GM19328 (cell line): ENCODE measurements around the gene CAMTA1.
"Not testable (repeated sequence)": the region's sequence is repeated elsewhere in the genome, so short reads cannot be mapped to it uniquely, and the experiment has no call there.

Experiments
- ATAC-seq: cut with Tn5 transposase; IDR thresholded peaks from one replicate; pipeline ENCODE4 v1.9.1; 2021; ENCODE audit warnings: mild to moderate bottlenecking, moderate library complexity; ENCODE audit not compliant: unreplicated experiment

CAMTA1 gene

DNA sequence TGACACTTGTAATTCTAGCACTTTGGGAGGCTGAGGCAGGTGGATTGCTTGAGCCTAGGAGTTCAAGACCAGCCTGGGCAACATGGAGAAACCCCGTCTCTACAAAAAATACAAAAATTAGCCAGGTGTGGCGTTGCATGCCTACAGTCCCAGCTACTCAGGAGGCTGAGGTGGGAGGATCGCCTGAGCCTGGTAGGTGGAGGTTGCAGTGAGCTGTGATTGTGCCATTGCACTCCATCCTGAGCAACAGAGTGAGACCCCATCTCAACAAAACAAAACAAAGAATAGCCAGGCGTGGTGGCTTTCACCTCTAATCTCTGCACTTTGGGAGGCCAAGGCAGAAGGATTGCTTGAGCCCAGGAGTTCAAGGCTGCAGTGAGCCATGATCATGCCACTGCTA lies 922.8 kb downstream of the CAMTA1 start:
- ATAC-seq = not testable (repeated sequence)

DNA sequence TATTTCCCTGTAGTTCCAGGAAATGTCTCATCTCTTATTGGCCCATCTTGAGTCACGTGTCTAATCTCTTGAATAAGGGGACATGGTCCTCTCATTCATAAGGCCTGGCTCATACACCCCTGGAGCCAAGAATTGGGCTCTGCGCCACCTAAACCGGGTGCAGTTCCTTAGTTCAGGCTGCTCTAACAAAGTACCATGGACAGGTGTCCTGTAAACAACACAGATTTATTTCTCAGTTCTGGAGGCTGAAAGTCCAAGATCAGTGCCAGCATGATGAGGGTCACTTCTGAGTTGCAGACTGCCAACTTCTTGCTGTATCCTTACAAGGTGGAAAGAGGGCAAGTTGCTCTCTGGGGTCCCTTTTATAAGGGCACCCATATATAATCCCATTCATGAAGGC lies 925.6 kb downstream of the CAMTA1 start:
- no peak for ATAC-seq

DNA sequence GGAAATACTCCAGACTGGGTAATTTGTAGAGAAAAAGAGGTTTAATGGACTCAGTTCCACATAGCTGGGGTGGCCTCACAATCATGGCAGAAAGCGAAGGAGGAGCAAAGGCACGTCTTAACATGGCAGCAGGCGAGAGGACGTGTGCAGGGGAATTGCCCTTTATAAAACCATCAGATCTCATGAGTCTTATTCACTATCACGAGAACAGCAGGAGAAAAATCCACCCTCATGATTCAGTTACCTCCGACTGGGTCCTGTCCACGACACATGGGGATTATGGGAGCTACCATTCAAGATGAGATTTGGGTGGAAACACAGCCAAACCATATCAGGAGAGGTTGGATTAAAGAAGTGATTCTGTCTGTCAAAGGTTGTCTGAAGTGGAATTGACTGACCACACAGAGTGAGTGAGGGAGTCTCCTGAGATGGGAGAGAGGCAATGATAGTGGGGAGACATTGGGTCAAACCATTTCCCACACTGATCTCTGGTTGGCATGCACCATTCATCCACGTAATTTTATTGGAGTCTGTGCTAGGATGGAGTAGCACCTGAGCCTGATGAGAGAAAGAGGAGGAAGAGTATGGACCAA lies 927.6 kb downstream of the CAMTA1 start:
- ATAC-seq = no peak

DNA sequence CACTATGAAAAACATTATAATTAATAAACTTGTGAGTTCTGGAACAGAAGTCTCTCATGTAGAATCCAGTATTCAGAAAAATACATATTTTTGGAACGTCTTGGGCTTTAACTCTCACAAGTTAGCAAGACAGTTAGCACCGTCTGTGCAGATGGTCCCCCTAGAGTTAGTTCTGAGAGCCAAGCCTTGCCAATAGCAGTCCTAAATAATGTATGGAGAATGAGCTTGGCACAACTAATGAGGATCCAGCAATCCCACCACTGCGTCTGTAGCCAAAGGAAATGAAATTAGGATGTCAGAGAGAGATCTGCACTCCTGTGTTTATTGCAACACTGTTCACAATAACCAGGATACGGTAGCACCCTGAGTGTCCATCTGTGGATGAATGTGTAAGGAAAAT lies 931.3 kb downstream of the CAMTA1 start:
- ATAC-seq = no peak

DNA sequence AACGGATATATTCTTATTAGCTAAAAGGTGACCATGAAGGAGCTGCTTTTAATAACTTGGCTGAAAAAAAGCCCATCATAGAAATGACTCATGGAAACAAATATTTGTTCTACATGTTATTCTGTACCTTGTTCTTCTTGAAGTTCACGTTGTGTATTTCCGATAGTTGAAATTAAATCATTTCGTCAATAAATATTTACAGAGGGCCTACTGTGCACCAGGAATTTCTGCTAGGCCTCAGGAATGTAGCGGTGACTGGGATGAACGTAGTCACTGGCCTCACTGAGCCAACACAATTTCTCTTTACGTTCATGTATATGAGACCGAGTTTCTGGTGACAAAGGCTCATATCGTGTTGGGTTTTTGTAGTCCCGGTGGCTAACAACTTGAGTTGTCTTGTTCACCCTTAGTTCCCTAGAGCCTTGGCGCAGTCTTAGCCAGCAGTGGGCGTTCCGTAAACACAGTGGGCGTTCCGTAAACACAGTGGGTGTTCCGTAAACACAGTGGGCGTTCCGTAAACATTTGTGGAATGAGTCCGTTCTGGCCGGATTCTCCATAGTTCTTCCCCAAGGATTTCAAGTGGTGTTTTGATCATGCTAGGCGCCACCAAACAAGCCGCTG lies 932.6 kb downstream of the CAMTA1 start:
- ATAC-seq = no peak

DNA sequence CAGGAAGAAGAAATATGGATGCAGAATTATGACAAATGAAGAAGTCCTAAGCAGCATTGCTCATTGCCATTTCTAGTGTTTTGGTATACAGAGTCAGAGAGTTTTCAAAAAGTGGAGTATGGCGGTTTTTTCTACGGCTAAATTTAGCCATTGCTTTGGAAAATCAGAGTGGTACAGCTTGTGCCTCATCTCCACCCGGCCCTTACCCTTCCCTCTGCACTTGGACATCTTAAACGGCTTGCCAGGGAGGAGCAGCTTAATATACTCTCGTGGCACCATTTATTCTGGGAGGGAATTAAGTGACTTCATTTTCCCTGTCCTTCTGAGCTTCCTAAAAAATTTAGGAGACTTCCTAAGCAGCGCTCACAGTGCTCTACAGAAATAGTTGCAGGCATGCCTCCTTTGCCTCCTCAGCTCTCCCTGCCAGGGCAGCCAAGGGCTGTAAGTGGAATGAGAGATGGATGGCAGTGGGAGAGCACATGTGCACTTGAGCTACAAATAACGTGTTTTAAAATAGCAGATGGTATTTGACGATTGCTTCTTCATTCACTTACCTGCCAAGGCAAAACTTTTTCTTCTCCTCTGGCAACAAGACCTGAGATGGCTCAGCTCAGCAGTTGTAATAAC lies 934.3 kb downstream of the CAMTA1 start:
- ATAC-seq = no peak

DNA sequence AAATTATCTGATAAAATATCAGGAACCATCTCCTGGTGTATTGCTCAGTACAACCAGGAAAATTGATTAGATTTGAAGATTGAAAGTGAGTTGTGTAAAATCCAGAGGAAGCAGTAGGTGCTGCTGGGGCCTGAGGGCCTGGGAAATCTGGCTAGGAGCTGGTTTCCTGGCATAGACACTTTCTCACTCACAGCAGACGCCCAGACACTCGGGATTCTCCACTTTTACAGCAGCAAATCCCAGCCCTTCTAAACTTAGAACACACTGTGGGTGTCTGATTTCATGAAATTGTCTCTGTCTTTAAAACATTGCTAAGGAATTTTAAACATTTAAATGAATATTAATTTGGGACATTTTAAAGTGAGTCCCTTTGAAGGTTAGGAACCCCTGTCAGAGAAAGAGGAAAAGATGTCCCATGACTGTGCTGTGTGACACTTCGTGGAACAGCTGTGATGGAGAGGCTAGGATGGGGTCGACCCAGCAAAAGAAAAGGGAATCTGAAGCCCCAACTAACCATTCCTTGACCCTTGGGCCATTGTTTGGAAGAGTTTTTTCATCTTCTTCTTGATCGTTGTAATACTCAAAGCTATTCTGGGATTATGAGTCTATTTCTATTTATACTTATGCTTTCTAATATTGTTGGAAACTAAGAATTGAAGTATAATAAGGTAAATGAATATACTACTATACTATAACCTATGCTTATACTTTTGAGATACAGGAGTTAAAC lies 936.9 kb downstream of the CAMTA1 start:
- no peak for ATAC-seq

DNA sequence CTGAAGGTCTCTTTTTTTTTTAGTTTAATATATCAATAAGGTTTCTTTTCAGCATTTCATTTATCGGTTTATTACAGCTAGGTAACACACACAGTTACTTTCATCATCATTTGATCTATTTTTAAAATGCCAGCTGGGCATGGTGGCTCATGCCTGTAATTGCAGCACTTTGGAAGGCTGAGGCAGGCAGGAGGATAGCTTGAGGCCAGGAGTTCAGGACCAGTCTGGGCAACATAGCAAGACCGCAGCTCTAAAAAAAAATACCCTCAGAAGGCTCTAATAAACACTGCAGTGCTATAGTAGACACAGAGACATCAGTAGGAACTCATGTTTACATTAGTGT lies 937.4 kb downstream of the CAMTA1 start:
- ATAC-seq = no peak

DNA sequence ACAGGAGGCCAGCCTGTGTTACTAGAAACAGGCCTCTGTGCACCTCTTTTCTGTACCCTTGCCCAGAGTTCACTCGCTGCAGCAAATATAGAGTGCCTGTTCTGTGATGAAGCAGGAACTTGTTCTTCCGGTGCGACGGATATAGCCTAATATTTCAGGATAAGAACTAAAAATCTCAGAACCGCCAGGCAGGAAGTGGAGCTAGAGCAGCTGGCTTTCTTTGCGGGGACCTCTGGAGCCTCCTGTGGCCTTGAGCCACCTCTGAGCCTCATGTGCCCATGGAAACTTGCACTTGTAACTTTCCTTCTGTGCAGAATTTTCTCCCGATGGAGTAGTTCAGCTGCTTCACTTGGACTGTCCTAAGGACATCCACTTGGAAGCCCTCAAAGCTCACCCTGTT lies 941.4 kb downstream of the CAMTA1 start:
- no peak for ATAC-seq

DNA sequence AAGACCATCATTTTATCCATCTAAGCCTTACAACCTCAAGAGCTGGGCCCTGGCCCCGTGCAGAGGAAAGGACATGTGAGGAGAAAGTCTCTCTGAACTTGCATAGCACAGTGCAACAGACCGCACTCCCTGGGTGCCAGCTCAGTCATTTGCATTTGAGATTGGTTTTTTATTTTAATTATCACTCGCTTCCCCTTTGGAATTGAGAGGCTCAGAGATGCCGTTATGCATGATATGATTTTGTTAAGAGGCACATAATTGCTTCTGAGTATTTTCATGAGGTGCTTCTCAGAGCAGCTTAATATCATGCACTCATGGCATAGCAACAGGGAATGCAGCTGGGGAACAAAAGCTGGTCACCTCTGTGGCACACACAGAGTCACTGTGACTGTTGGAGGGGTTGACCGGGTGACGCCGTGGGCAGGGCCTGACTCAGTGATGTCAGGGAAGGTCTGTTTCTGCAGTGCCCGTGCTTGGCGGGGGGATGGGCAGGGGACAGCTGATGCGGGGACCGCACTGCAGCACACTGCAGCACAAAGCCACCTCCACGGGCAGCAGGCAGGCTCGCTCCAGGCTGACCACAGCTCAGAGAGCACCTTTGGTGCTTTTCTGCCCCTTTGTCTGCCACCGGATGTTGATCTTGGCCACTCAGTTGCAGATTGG lies 942.7 kb downstream of the CAMTA1 start:
- ATAC-seq = no peak

DNA sequence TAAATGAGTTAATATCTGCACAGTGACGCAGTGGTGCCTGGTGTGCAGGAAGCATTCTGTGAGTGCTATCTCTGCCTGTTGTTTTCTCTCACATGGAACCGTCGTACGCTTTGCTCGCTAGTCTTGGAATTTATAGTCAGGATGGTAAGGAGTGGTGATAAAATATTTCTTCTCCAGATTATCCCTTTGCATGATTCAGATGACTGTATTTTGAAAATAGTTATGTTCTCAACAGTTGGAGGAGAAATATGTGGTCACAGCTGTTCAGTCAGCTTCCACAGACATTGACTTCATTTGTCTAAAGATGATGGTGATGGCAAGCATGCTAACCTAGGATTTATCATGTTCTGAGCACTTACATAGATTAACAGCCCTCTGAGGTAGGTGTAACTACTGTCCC lies 944.5 kb downstream of the CAMTA1 start:
- no peak for ATAC-seq

DNA sequence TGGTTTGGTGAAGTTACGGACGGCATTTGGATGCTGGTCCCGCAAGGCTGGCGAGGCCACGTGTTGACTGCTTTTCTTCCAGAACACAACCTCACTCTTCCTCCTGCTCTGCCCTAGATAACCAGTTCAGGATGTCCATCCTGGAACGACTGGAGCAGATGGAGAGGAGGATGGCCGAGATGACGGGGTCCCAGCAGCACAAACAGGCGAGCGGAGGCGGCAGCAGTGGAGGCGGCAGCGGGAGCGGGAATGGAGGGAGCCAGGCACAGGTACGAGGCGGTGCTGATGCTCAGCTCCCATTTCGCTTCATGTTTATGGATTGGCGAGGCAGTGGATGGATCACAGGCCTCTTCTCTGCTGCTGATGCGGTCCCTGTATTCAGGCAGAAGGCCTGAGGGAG lies 947.1 kb downstream of the CAMTA1 start:
- ATAC-seq = no peak

DNA sequence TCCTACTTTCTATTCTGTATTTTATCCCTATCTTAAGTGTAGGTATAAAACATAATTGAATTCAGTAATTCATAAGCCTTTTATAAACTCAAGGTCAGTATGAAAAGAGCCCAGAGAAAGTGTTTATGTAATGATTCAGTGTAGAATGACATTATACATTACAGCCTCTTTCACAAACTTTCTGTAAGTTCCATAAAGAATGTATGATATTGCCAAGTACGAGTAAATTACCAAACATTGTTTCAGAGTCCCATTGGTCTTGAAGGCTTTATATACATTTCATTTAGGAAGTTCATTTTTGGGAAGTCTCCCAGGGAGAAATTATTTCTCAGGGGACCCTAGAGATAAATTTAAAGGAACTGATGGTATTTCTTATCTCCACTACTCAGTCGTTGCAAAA lies 948.0 kb downstream of the CAMTA1 start:
- no peak for ATAC-seq

DNA sequence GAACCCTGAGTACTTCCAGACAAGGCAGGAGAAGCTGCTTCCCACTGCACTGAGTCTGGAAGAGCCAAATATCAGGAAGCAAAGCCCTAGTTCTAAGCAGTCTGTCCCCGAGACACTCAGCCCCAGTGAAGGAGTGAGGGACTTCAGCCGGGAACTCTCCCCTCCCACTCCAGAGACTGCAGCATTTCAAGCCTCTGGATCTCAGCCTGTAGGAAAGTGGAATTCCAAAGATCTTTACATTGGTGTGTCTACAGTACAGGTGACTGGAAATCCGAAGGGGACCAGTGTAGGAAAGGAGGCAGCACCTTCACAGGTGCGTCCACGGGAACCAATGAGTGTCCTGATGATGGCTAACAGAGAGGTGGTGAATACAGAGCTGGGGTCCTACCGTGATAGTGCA lies 952.8 kb downstream of the CAMTA1 start:
- ATAC-seq = no peak

DNA sequence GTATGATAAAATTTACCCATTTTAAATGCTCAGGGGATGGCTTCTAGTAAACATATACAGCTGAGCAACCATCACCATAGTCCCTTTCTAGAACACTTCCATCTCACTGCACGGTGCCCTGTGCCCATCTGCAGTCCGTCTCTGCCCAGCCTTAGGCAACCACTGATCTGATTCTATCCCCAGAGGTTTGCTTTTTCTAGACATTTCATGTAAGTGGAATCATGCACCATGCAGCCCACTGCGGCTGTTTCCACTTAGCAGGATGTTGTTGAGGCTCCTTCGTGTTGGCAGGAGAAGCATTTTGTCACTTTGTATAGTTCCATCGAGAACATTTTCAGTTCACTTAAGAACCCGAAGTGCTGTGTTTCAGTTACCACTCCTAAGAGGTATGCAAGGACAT lies 958.1 kb downstream of the CAMTA1 start:
- ATAC-seq = no peak

DNA sequence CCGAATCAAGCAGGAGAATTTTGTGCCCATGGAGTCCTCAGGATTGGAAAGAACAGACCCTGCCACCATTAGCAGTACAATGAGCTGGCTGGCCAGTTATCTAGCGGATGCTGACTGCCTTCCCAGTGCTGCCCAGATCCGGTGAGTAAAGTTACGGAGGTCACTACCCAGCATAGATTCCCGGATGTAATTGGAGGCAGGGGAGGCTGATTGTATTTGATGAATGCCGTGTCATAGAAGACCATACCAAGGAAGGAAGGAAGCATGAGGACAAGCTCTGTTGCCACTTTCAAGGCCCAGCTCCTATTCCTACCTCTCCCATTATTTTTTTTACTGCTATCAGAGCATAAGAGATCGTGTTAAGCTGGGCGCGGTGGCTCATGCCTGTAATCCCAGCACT lies 959.6 kb downstream of the CAMTA1 start:
- no peak for ATAC-seq

DNA sequence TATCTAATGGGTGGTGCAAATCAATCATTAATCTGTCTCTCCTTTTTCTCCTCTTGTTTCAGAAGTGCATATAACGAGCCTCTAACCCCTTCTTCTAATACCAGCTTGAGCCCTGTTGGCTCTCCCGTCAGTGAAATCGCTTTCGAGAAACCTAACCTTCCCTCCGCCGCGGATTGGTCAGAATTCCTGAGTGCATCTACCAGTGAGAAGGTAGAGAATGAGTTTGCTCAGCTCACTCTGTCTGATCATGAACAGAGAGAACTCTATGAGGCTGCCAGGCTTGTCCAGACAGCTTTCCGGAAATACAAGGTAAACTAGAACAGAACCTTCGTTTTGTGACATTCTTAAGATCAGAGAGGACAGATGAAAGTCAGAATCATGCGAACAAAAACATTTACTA lies 960.5 kb downstream of the CAMTA1 start:
- no peak for ATAC-seq

DNA sequence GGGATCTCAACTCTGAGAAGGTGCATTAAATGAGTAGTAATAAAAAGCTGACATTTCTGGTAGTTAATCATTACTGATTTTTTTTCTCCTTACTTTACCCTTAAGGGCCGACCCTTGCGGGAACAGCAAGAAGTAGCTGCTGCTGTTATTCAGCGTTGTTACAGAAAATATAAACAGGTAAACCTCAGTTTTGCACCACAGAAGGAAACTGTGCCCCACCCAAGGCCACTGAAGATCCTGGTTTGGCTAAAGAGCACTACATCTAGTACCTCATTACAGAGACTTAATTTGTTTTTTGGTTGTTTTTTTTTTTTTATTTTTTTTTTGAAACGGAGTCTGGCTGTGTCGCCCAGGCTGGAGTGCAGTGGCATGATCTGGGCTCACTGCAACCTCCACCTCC lies 962.4 kb downstream of the CAMTA1 start:
- ATAC-seq = no peak

DNA sequence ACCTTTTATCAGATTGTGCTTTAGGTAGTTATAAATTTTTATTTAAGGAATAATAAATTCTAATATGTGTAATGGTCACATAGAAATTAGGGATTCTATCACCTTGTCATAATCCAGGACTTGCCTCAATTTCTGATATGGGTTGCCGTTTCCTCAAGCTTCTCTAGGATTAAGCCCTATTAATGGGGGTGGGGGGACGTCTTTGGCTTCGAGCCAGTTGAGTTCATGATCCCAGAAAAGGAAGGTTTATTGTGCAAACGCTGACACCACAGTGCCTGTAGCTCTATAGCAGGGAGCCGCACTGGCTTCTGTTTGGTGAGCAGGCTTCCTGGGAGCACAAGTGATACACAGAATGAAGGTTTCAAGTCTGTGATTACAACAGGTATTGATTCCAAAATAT lies 963.9 kb downstream of the CAMTA1 start:
- no peak for ATAC-seq

DNA sequence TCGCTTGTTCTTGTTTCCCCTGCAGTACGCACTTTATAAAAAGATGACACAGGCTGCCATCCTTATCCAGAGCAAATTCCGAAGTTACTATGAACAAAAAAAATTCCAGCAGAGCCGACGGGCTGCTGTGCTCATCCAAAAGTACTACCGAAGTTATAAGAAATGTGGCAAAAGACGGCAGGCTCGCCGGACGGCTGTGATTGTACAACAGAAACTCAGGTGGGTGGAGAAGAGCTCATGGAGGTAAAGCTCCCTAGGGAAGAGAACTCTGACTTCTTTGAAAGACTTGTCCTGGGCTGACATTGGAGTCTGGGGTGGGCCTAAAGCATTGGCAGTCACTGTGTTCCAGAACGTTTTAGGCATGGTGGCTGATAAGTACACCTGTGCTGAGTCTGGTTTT lies 965.9 kb downstream of the CAMTA1 start:
- no peak for ATAC-seq

DNA sequence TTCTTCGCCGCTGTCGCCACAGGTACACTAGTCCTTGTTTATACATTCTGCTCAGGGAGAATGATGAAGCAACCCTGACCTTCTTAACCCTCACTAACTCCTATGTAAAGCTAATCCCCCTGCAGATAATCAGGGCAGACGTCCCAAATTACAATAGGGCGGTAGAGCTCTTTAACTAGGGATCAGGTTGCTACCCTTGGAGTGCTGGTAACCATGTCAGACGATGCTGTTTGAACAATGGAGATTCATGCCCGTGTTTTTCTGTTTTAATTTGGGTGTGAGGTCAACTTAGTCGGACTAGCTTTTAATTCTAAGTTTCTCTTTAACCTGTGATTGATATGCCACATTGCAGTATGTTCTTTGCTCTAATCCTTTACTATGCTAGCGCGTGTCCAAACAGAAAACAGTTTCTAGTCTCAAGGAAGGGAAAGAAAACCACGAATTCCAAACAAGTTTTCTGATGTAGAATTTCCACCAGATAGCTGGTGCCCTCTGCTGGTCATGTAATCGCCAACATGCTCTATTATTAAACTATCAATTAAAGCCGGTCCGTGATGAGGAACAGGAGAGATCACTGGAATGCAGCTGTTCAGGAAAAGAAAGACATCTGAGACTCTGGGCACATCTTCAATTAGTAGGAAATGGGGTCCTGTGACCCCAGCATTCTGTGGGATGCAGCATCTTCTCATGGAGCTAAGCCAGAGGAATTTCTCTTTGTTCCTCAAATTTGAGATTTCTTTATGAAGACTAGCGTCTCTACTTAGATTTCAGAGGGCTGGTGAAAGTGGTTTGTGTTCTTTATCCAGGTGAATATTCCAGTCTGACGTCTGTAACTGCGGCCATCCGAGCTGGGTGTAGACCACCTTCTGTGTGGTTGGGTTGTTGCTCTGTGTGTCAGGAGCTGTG lies 967.5 kb downstream of the CAMTA1 start:
- ATAC-seq = no peak
